Measurements from ENCODE around the gene ZMYM2. TPM values are rescaled to one million over a fixed set of nuclear protein-coding genes. Genes with fewer than 3 reads are reported as not detected.

Gene ZMYM2
- 60.0 and 70.3 TPM in 2 replicates for total RNA-seq

GRCh38 chr13:19958155-19959111 is at the start of gene ZMYM2:
TSS of gene ZMYM2 (plus strand) at chr13:19958727. CDS start at chr13:19993073, 34,346 bp downstream.

Other genes with a start within 250 kb of the ZMYM2 start
- gene PSPC1, start 175.8 kb upstream of the ZMYM2 start, total RNA-seq = 43.4 and 75.0 TPM in 2 replicates
- gene ZMYM5, start 95.1 kb upstream of the ZMYM2 start, total RNA-seq = 17.9 and 22.0 TPM in 2 replicates
- under 0.01 and 0.22 TPM in 2 replicates for gene GJA3, start 202.3 kb downstream of the ZMYM2 start, total RNA-seq
- gene GJB2, start 234.2 kb downstream of the ZMYM2 start, total RNA-seq = not detected in 2 replicates